ENCODE measurements around the gene TMEM108.

GRCh38 chr3:133366921-133367320 is 328.7 kb downstream of the TMEM108 start:
- TF ChIP-seq, protein P1, sequence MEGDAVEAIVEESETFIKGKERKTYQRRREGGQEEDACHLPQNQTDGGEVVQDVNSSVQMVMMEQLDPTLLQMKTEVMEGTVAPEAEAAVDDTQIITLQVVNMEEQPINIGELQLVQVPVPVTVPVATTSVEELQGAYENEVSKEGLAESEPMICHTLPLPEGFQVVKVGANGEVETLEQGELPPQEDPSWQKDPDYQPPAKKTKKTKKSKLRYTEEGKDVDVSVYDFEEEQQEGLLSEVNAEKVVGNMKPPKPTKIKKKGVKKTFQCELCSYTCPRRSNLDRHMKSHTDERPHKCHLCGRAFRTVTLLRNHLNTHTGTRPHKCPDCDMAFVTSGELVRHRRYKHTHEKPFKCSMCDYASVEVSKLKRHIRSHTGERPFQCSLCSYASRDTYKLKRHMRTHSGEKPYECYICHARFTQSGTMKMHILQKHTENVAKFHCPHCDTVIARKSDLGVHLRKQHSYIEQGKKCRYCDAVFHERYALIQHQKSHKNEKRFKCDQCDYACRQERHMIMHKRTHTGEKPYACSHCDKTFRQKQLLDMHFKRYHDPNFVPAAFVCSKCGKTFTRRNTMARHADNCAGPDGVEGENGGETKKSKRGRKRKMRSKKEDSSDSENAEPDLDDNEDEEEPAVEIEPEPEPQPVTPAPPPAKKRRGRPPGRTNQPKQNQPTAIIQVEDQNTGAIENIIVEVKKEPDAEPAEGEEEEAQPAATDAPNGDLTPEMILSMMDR (conservative IDR thresholded peaks at IDR 0.05; ENCODE audit: low read depth in 2 of 2), result no peak
- TF ChIP-seq, protein P2, sequence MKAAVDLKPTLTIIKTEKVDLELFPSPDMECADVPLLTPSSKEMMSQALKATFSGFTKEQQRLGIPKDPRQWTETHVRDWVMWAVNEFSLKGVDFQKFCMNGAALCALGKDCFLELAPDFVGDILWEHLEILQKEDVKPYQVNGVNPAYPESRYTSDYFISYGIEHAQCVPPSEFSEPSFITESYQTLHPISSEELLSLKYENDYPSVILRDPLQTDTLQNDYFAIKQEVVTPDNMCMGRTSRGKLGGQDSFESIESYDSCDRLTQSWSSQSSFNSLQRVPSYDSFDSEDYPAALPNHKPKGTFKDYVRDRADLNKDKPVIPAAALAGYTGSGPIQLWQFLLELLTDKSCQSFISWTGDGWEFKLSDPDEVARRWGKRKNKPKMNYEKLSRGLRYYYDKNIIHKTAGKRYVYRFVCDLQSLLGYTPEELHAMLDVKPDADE (IDR thresholded peaks at IDR 0.05), result no peak
- no peak for TF ChIP-seq EZH2 (IDR thresholded peaks at IDR 0.05; ENCODE audit: low read depth, unreplicated experiment)
